HUES48 (cell line): ENCODE data around the gene PJA1.

Experiments used
- H3K27ac ChIP-seq: one replicate; pipeline ENCODE4 v1.7.0; 2013; ENCODE audit warnings: low read depth, low read length, inconsistent platforms
- H3K27me3 ChIP-seq: 2 replicates; pipeline ENCODE4 v1.6.1; 2013; ENCODE audit warnings: mild to moderate bottlenecking, low read length; ENCODE audit not compliant: control insufficient read depth, insufficient read depth
- H3K36me3 ChIP-seq: 2 replicates; pipeline ENCODE4 v1.6.1; 2013; ENCODE audit warnings: low read length; ENCODE audit not compliant: control insufficient read depth, insufficient read depth
- H3K4me1 ChIP-seq: 2 replicates; pipeline ENCODE4 v1.6.1; 2013; ENCODE audit warnings: mild to moderate bottlenecking, low read length; ENCODE audit not compliant: control insufficient read depth, insufficient read depth
- H3K4me3 ChIP-seq: 2 replicates; pipeline ENCODE4 v1.5.1; 2013; ENCODE audit warnings: mild to moderate bottlenecking, low read depth, low read length
- H3K9ac ChIP-seq: 2 replicates; pipeline ENCODE4 v1.6.1; 2013; ENCODE audit warnings: mild to moderate bottlenecking, low read depth, low read length, moderate library complexity
- H3K9me3 ChIP-seq: 2 replicates; pipeline ENCODE4 v1.6.1; 2013; ENCODE audit warnings: low read length; ENCODE audit not compliant: control insufficient read depth, insufficient read depth

Gene PJA1

DNA sequence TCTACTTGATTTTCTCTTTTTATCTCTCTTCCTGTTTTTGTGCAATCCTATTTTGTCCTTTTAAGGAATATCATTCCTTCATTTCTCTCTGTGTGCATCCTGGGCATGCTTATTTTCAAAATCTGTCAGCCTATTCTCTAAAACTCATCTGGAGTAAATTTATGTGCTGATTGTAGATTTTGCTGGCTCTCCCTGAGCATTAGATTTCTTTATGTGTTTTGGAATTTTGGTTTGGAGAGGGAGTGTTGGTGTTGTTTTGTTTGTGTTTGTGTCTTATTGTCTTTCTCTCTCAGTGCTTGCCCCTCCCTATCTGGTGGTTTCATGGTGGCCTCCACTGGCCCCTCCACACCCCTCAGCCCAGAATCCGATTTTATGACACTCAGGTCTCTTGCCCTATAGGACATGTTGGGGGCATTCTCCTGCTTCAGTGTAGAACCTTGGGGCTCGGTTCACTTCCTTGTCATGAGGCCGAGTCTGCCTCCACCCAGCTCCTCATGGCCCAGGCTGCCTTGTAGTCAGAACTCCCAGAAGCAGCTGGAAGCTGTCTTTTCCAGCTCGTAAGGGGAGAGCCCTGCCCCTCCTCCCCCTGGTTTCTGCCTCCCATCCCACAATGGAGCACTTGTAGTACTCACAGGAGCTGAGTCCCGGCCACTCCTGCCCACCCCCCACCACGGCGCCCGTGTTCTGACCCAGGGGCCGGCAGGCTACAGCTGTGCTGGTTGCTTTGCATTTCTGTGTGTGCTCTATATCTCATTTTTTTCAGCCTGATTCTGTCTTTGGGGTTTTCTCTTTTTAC is 24.5 kb upstream of the PJA1 start:
- Histone ChIP-seq H3K9ac (no peak overlapping the region), H3K9me3 (peaks cover 17% of the 10 kb centered on the region), H3K36me3 (no peaks in the 10 kb centered on the region), H3K4me1 (no peaks in the 10 kb centered on the region), H3K27ac (no peak overlapping the region), H3K27me3 (no peaks in the 10 kb centered on the region), H3K4me3 (no peak overlapping the region)

DNA sequence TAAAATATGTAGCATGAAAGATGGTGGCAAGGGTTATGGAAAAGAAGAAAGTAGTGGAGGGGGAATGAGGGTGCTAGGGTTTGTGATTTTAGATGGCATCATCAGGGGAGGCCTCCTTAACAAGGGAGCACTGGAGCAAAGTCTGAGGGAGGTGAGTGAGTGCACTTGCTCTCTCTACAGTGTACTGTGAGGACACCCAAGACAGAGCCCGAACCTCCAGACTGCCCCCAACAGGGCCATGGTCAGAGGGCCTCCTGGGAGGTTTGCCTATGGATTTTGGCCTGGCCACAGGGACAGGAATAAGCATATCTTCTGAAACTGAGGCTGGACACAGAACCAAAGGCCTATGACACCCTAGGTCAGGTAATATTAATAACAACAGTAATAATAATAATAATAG is 21.4 kb upstream of the PJA1 start:
- H3K9ac ChIP-seq = no peak overlapping the region
- no peak overlapping the region for H3K4me3 ChIP-seq
- peaks cover 24% of the 10 kb centered on the region for H3K9me3 ChIP-seq
- no peak overlapping the region for H3K27ac ChIP-seq
- H3K36me3 ChIP-seq = no peaks in the 10 kb centered on the region
- H3K4me1 ChIP-seq = no peaks in the 10 kb centered on the region
- no peaks in the 10 kb centered on the region for H3K27me3 ChIP-seq

DNA sequence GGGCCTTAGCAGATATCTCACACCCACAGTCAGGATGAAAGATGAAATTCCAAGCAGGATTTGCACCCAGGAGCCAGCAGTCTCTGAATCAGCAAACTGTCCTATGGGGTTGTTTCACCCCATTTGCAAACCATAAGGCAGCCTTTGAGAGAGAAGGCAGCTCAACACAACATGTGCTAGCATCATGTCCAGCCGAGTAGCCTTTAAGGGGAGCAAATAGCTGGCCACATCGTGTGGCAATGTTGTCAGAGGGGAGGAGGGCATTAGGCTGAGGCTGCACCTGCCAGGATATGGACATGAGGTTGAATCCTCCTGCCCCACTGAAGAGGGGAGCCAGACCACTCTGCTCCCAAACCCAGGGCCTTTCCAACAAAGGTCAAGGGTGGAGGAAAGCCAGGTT is 20.6 kb upstream of the PJA1 start:
- H3K36me3 ChIP-seq = no peaks in the 10 kb centered on the region
- H3K9me3 ChIP-seq = peaks cover 24% of the 10 kb centered on the region
- H3K27ac ChIP-seq = no peak overlapping the region
- H3K4me1 ChIP-seq = no peaks in the 10 kb centered on the region
- peaks cover under 1% of the 10 kb centered on the region; the same call in 1 of the 2 replicates for H3K27me3 ChIP-seq
- H3K9ac ChIP-seq = no peak overlapping the region
- no peak overlapping the region for H3K4me3 ChIP-seq

DNA sequence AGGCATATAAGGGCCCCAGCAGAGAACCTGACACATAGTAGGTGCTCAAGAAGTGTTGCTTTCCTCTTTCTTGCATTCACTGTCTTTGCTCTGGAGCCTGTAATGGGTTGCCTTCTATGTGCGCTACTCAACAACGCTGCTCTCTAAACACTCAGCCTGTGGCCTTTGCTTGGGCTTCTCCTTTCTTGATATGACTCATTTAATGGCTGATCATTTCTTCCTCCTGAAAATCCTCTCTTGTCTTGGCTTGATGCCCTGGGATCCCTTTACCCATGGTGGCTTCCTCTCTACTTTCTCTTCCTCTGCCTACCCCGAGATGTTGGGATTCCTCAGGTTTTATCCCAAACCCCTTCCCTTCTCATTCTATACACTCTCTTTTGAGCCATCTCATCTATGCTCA is 19.9 kb upstream of the PJA1 start:
- Histone ChIP-seq H3K9ac (no peak overlapping the region), H3K36me3 (no peaks in the 10 kb centered on the region), H3K4me1 (no peaks in the 10 kb centered on the region), H3K4me3 (no peak overlapping the region), H3K9me3 (peaks cover 24% of the 10 kb centered on the region), H3K27me3 (peaks cover 6% of the 10 kb centered on the region), H3K27ac (no peak overlapping the region)

DNA sequence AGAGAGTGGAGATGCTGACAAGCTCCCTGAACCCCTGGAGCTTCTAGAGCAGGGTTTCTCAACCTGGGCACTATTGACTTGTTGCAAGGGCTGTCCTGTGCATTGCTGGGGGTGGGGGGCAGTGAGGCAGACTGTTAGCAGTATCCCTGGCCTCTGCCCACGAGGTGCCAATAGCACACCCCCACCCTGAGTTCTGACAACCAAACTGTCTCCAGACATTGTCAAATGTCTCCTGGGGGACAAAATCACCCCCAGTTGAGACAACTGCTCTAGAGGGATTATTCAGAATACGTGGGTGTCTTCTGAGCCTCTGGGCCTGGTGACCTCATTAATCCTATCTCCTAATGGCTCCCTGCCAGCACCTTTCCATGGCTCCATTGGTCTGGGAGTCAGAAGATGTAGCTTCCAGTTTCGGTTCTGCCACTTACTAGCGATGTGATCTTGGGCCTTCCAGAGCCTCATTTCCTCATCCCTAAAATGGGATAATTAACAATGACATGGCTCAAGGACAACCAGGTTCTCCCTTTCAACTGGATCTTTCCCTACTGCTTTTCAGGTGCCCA is 17.6 kb upstream of the PJA1 start:
- Histone ChIP-seq H3K9ac (no peak overlapping the region), H3K9me3 (peaks cover 26% of the 10 kb centered on the region; the same call in 1 of the 2 replicates), H3K27ac (no peak overlapping the region), H3K4me1 (no peaks in the 10 kb centered on the region), H3K27me3 (peaks cover 11% of the 10 kb centered on the region), H3K4me3 (no peak overlapping the region), H3K36me3 (no peaks in the 10 kb centered on the region)

DNA sequence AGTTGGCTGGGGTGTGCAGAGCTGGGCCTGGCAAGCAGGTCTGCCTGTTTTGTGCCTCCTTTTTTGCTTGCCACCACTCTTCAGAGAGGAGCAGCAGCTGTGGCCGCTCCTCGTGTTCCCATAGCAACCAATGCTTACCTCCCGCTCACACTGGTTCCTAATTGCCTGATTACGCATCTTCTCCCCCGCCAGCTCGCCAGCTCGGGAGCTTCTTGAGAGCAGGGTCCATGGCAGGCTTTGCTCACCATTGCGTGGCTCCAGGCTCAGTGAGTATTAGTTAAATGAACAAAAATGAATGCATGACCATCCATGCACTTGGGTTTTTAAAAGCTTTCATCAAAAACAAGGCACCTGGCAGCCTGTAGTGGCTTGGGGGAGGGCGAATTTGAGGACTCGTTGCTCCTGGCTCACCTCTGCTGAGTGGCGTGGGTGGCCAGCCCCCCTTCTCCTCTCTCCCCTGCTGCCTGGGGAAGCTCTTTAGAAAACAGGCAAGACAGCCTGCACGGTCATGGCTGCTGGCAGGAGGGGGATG is 14.2 kb upstream of the PJA1 start:
- H3K27ac ChIP-seq = no peak overlapping the region
- H3K4me1 ChIP-seq = no peaks in the 10 kb centered on the region
- H3K9ac ChIP-seq = no peak overlapping the region
- no peaks in the 10 kb centered on the region for H3K36me3 ChIP-seq
- H3K4me3 ChIP-seq = no peak overlapping the region
- H3K9me3 ChIP-seq = peaks cover 26% of the 10 kb centered on the region; the same call in 1 of the 2 replicates
- peaks cover 11% of the 10 kb centered on the region for H3K27me3 ChIP-seq

DNA sequence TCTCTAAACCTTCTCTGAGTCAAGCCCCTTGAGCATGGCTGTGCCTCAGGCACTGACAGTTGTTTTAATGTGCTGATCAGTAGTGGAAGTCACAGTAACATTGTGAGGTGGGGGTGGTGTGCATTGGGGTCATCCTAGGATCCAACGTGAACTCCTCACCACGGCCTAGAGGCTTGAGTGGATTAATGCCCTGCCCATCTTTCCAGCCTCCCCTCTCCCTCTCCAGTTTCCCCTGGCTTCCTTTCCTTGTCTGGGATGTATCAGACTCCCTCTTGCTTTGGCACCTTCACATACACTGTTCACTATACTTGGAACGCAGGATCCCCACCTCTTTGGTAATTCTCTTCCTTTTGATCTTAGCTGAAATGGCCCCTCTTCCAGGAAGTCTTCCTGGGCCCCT is 13.3 kb upstream of the PJA1 start:
- Histone ChIP-seq H3K36me3 (no peaks in the 10 kb centered on the region), H3K4me3 (no peak overlapping the region), H3K9ac (no peak overlapping the region), H3K4me1 (no peaks in the 10 kb centered on the region), H3K27me3 (peaks cover 11% of the 10 kb centered on the region), H3K9me3 (peaks cover 23% of the 10 kb centered on the region; the same call in 1 of the 2 replicates), H3K27ac (no peak overlapping the region)

DNA sequence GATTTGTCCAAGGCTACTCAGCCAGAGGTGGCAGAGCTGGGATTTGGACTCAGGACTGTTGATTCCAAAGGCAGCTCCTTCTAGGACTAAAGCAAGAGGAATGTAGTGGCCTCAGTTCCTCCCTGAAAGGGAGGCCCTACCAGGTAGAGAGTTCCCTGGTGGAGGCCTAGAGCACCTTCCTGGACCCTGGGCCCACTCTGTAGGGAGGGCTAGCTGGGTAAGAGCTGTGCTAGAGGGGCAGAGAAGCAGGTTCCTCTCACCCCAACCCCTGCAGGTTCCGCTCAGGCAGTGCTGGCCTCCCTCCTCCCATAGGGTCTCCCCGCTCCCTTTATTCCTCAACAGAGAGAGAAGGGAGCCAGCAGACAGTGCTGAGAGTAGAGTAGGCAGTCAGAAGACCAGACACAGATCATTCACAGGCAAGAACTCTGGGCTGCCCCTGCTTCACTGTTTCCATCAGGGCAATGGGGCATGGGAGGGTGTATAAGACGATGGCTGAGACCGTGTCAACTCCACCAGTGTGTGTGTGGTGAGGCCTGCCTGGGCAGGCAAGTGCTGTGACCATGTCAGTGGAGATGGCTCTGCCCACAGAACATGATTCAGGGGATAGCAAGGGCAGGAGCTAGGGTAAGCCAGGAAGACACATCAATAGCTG is 12.4 kb upstream of the PJA1 start:
- peaks cover 11% of the 10 kb centered on the region for H3K27me3 ChIP-seq
- no peak overlapping the region for H3K9ac ChIP-seq
- H3K27ac ChIP-seq = no peak overlapping the region
- H3K4me3 ChIP-seq = no peak overlapping the region
- H3K9me3 ChIP-seq = peaks cover 30% of the 10 kb centered on the region
- no peaks in the 10 kb centered on the region for H3K4me1 ChIP-seq
- no peaks in the 10 kb centered on the region for H3K36me3 ChIP-seq

DNA sequence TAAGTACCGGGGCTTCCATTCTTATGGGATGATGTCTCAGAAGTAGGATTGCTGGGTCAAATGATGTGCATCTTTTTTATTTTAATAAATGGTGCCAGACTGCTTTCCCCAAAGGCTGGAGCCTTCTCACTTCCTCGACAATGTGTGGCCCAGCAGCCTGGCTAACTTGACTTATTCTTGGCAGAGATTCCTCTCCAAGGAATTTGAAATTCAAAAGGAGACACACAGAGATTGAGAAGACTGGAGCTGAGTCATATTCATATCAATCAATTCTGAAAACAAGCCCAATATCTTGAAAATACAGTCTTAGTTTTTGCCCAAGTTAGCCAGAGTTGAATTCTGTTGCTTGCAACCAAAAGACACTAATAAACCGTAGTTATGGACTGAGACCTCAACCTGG is 10.8 kb upstream of the PJA1 start:
- Histone ChIP-seq H3K9ac (no peak overlapping the region), H3K27ac (no peak overlapping the region), H3K36me3 (no peaks in the 10 kb centered on the region), H3K27me3 (peaks cover 11% of the 10 kb centered on the region), H3K4me3 (no peak overlapping the region), H3K9me3 (peaks cover 38% of the 10 kb centered on the region), H3K4me1 (no peaks in the 10 kb centered on the region)

DNA sequence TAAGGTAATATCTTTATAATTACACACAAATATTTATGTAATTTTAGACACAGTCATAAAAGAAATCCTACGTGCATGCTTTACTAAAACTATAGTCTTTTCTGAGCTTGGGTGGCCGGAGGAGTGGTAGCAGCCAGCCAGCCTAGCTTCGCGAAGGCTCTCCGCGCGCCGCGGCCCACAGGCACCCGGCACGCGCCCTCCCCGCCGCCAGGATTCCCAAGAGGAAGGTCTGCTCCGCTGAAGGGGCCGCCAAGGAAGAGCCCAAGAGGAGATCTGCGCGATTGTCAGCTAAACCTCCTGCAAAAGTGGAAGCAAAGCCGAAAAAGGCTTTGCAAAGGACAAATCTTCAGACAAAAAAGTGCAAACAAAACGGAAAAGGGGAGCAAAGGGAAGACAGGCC is 8.7 kb upstream of the PJA1 start:
- Histone ChIP-seq H3K27ac (no peak overlapping the region), H3K9ac (no peak overlapping the region), H3K4me1 (no peaks in the 10 kb centered on the region), H3K4me3 (no peak overlapping the region), H3K9me3 (peaks cover 27% of the 10 kb centered on the region), H3K27me3 (no peaks in the 10 kb centered on the region), H3K36me3 (no peaks in the 10 kb centered on the region)

DNA sequence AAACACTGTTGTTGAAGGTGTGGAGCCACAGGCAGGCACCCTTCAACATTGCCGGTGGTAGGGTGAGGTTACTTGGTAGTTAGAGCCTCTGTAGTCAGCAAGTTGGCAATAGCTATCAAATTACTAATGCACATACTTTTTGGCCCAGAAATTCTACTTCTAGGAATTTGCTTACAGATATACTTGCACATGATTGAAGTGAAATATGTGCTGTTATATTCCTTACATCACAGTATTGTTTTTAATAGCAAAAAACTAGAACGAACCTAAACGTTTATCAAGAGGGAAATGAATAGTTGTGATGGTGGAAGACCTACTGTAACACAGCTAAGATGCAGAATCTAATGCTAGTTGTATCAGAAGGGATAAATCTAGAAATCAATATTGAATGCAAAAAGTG is 7.7 kb upstream of the PJA1 start:
- peaks cover 26% of the 10 kb centered on the region for H3K9me3 ChIP-seq
- H3K9ac ChIP-seq = no peak overlapping the region
- H3K4me3 ChIP-seq = no peak overlapping the region
- H3K36me3 ChIP-seq = no peaks in the 10 kb centered on the region
- no peak overlapping the region for H3K27ac ChIP-seq
- no peaks in the 10 kb centered on the region for H3K27me3 ChIP-seq
- no peaks in the 10 kb centered on the region for H3K4me1 ChIP-seq
